ENCODE data around the gene MAGI1.

Gene MAGI1

GRCh38 chr3:65908588-65908987 is 130.1 kb downstream of the MAGI1 start:
- TF ChIP-seq, protein P1, sequence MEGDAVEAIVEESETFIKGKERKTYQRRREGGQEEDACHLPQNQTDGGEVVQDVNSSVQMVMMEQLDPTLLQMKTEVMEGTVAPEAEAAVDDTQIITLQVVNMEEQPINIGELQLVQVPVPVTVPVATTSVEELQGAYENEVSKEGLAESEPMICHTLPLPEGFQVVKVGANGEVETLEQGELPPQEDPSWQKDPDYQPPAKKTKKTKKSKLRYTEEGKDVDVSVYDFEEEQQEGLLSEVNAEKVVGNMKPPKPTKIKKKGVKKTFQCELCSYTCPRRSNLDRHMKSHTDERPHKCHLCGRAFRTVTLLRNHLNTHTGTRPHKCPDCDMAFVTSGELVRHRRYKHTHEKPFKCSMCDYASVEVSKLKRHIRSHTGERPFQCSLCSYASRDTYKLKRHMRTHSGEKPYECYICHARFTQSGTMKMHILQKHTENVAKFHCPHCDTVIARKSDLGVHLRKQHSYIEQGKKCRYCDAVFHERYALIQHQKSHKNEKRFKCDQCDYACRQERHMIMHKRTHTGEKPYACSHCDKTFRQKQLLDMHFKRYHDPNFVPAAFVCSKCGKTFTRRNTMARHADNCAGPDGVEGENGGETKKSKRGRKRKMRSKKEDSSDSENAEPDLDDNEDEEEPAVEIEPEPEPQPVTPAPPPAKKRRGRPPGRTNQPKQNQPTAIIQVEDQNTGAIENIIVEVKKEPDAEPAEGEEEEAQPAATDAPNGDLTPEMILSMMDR (IDR thresholded peaks at IDR 0.05; ENCODE audit: low read depth, low read length), result no peak

DNA sequence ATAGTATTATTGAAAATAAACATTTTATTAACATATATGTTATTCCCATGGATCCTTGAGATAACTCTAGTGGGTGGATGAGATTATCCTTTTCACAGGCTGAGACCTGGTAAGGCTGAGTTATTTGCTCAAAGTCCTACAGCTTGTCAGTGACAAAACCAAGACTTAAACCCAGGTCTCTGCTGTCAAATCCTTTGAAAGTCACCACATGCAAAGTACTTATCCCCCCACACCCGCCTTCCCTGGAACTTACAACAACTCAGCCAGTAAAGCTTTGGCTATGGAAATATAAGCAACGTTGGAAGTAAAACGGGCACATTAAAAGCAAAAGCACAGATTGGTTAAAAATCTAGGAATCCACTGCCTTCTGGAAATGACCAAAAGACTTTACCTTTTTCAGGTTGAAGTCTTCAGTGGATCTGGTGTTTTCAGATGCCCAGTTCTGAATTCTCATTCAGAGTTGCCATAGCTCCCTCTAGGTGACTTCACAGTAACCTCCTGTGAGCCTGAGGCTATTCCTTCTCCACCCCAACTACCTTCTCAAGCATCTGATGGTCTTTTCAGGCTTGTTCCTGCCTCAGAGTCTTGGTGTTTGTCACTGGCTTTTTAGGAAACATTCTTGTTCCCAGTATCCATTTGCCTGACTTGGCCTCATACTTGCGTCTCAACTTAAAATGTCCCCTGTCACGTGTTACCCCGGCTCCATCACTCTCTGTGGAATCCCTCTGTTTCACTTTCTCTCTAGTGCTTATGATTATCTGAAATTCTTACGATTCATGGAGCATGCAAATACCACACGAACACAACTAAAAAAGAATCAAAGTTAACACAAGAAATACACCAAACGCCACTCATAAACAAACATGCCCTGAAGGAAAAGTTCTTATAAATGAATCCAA is 131.2 kb downstream of the MAGI1 start:
- no peak for DNase-seq (ENCODE audit: extremely low read depth, low read depth)
- TF ChIP-seq, protein P1 (IDR thresholded peaks at IDR 0.05; ENCODE audit: low read depth, low read length), result no peak

More at GRCh38 chr3:65908588-65908987, 130.1 kb downstream of the MAGI1 start:
- no peak for DNase-seq (ENCODE audit: extremely low read depth, low read depth)

GRCh38 chr3:65905771-65906170 is 132.9 kb downstream of the MAGI1 start:
- TF ChIP-seq, protein P1 (IDR thresholded peaks at IDR 0.05; ENCODE audit: low read depth, low read length), result no peak
- DNase-seq (ENCODE audit: extremely low read depth, low read depth), result no peak

- DNase-seq (ENCODE audit: extremely low read depth, low read depth), result no peak
- TF ChIP-seq, protein P1 (IDR thresholded peaks at IDR 0.05; ENCODE audit: low read depth, low read length), result no peak
These were observed 134.7 kb downstream of the MAGI1 start for GRCh38 chr3:65904016-65904415.

- no peak for DNase-seq (ENCODE audit: extremely low read depth, low read depth)
- TF ChIP-seq, protein P1 (IDR thresholded peaks at IDR 0.05; ENCODE audit: low read depth, low read length), result no peak
These were observed 136.4 kb downstream of the MAGI1 start for GRCh38 chr3:65902304-65902793.

DNA sequence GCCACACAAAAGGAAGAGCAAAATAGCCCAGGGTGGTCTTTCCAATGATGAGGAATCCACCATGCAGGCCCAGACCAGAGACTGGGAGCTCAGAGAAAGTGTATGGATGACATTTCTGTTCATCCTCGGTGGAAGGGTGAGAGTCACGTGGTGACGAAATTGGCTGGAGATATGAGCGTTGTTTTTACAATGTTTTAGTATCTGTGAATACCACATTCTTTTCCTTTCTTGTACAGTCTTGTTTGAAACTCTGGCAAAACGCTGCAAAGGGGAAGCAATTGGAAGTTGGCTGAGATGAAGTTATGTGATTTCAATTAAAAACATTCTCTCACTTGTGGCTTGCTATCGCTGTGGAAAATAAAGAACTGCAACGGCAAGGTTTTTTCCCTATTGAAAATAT is 137.5 kb downstream of the MAGI1 start:
- DNase-seq (ENCODE audit: extremely low read depth, low read depth), result no peak
- TF ChIP-seq, protein P1 (IDR thresholded peaks at IDR 0.05; ENCODE audit: low read depth, low read length), result no peak

- TF ChIP-seq, protein P1 (IDR thresholded peaks at IDR 0.05; ENCODE audit: low read depth, low read length), result no peak
- DNase-seq (ENCODE audit: extremely low read depth, low read depth), result no peak
These were observed 139.5 kb downstream of the MAGI1 start for GRCh38 chr3:65899226-65899625.
